Hepatocyte (in vitro differentiated cells): ENCODE results near the gene GPR78. TPM values are rescaled to one million over a fixed set of nuclear protein-coding genes. Genes with fewer than 3 reads are reported as not detected.

Experiments
- DNase-seq: peaks from one replicate; pipeline ENCODE4 v3.0.0-alpha.2; 2016; ENCODE audit warnings: low spot score
- H2AFZ ChIP-seq: fragments of 200-600 bp; sonication (generic); 2 replicates; pipeline ENCODE4 v1.6.0; 2016; ENCODE audit warnings: antibody characterized with exemption, mild to moderate bottlenecking
- H3K27ac ChIP-seq: fragments of 200-600 bp; sonication (generic); 2 replicates; pipeline ENCODE4 v1.5.1; 2016; ENCODE audit warnings: mild to moderate bottlenecking
- H3K27me3 ChIP-seq: fragments of 200-600 bp; sonication (generic); 2 replicates; pipeline ENCODE4 v1.6.1; 2016
- H3K36me3 ChIP-seq: fragments of 200-600 bp; sonication (generic); replicated peaks from 2 replicates; pipeline ENCODE4 v1.5.1; 2016; ENCODE audit warnings: low read depth; ENCODE audit not compliant: insufficient read depth
- H3K4me1 ChIP-seq: fragments of 200-600 bp; sonication (generic); 2 replicates; pipeline ENCODE4 v1.5.1; 2016; ENCODE audit warnings: mild to moderate bottlenecking, moderate library complexity; ENCODE audit not compliant: insufficient read depth
- H3K4me2 ChIP-seq: fragments of 200-600 bp; sonication (generic); 2 replicates; pipeline ENCODE4 v1.6.0; 2016
- H3K4me3 ChIP-seq: fragments of 200-600 bp; sonication (generic); 2 replicates; pipeline ENCODE4 v1.5.1; 2016; ENCODE audit warnings: mild to moderate bottlenecking
- H3K79me2 ChIP-seq: fragments of 200-600 bp; sonication (generic); 2 replicates; pipeline ENCODE4 v1.6.0; 2017; ENCODE audit warnings: mild to moderate bottlenecking
- H3K9me2 ChIP-seq: fragments of 200-600 bp; sonication (generic); replicated peaks from 2 replicates; pipeline ENCODE4 v1.6.0; 2017; ENCODE audit warnings: mild to moderate bottlenecking; ENCODE audit not compliant: insufficient read depth
- H3K9me3 ChIP-seq: fragments of 200-600 bp; sonication (generic); 2 replicates; pipeline ENCODE4 v1.5.1; 2016; ENCODE audit warnings: low read depth, mild to moderate bottlenecking
- H4K20me1 ChIP-seq: fragments of 200-600 bp; sonication (generic); 2 replicates; pipeline ENCODE4 v1.6.0; 2016; ENCODE audit warnings: mild to moderate bottlenecking; ENCODE audit not compliant: insufficient read depth, poor library complexity, severe bottlenecking
- CTCF ChIP-seq: fragments of 200-600 bp; sonication (generic); IDR thresholded peaks from 2 replicates; pipeline ENCODE4 v1.5.1; 2016; ENCODE audit warnings: antibody characterized with exemption, mild to moderate bottlenecking; ENCODE audit not compliant: poor library complexity
- EZH2 ChIP-seq: fragments of 200-600 bp; sonication (generic); IDR thresholded peaks from 2 replicates; pipeline ENCODE4 v1.6.1; 2016; ENCODE audit warnings: antibody characterized with exemption, mild to moderate bottlenecking, borderline replicate concordance
- EZH2phosphoT487 ChIP-seq: fragments of 200-600 bp; sonication (generic); IDR thresholded peaks from one replicate; pipeline ENCODE4 v1.6.1; 2018; ENCODE audit warnings: antibody characterized with exemption, mild to moderate bottlenecking, low read depth, moderate library complexity; ENCODE audit not compliant: unreplicated experiment, severe bottlenecking
- WGBS: methylation state at CpG from one replicate; pipeline ENCODE4 v1.1.6; 2016; ENCODE audit warnings: low lambda C conversion rate; ENCODE audit errors: missing lambda C conversion rate; 5-methylcytosine and 5-hydroxymethylcytosine counted together
- polyA plus RNA-seq: library from polyadenylated mRNA; unstranded; fragments of >200 nt; fragmentation: Nextera tagmentation; extraction: Ambion mirVana; gene quantifications from 2 replicates; pipeline ENCODE4 v1.2.1, GENCODE V29; 2016
- total RNA-seq: library from RNA; depleted of rRNA; stranded (reverse); fragments of >200 nt; gene quantifications from 2 replicates; pipeline ENCODE4 v1.2.3, GENCODE V29; 2014

GPR78 gene
- total and polyA plus RNA-seq, 2 experiments from 2014 or later: 0.28 to 1.0 TPM

- Histone ChIP-seq H3K9me3 (no peaks in the 10 kb centered on the region), H3K79me2 (no peaks in the 10 kb centered on the region), H3K4me3 (no peak overlapping the region), H3K27ac (no peak overlapping the region), H3K4me2 (no peak overlapping the region), H3K27me3 (no peaks in the 10 kb centered on the region), H3K9me2 (no peaks in the 10 kb centered on the region), H3K36me3 (no peaks in the 10 kb centered on the region), H3K4me1 (peaks cover 17% of the 10 kb centered on the region), H4K20me1 (no peaks in the 10 kb centered on the region), H2AFZ (no peak overlapping the region)
- no peak for DNase-seq
- TF ChIP-seq EZH2phosphoT487 (no peak), EZH2 (no peak), CTCF (no peak)
- WGBS: 90% methylated on average over 12 of the region's 12 CpGs
Measured at GRCh38 chr4:8538076-8538702, 42.0 kb upstream of the GPR78 start.

- Histone ChIP-seq H3K4me3 (no peak overlapping the region), H3K4me1 (peaks cover 11% of the 10 kb centered on the region), H2AFZ (no peak overlapping the region), H3K9me3 (no peaks in the 10 kb centered on the region), H3K27me3 (no peaks in the 10 kb centered on the region), H3K4me2 (no peak overlapping the region), H3K9me2 (no peaks in the 10 kb centered on the region), H3K36me3 (no peaks in the 10 kb centered on the region), H3K27ac (no peak overlapping the region), H3K79me2 (no peaks in the 10 kb centered on the region), H4K20me1 (no peaks in the 10 kb centered on the region)
- WGBS: 82% methylated on average over 15 of the region's 15 CpGs
- TF ChIP-seq CTCF (no peak), EZH2phosphoT487 (no peak), EZH2 (no peak)
- no peak for DNase-seq
Measured at GRCh38 chr4:8538703-8539567, 41.3 kb upstream of the GPR78 start.

- Histone ChIP-seq H4K20me1 (no peaks in the 10 kb centered on the region), H3K4me1 (peaks cover 10% of the 10 kb centered on the region), H3K9me2 (no peaks in the 10 kb centered on the region), H3K36me3 (no peaks in the 10 kb centered on the region), H3K4me2 (no peak overlapping the region), H3K27ac (no peak overlapping the region), H3K79me2 (no peaks in the 10 kb centered on the region), H3K9me3 (no peaks in the 10 kb centered on the region), H3K4me3 (no peak overlapping the region), H2AFZ (no peak overlapping the region), H3K27me3 (no peaks in the 10 kb centered on the region)
- TF ChIP-seq CTCF (no peak), EZH2 (no peak), EZH2phosphoT487 (no peak)
- no peak for DNase-seq
- 94% methylated on average over 5 of the region's 5 CpGs for WGBS
Measured at GRCh38 chr4:8539661-8540060, 40.5 kb upstream of the GPR78 start.
